IMR-90 (cell line): Measurements from ENCODE around the gene FKBP11. TPM values are rescaled to one million over a fixed set of nuclear protein-coding genes. Genes with fewer than 3 reads are reported as not detected.

ENCODE experiments used
- ATAC-seq: fragments of 200-7000 bp; cut with Tn5 transposase; 2 replicates; pipeline ENCODE4 v1.9.1; 2020; ENCODE audit warnings: low read depth, mild to moderate bottlenecking, moderate library complexity
- BruUV-seq: library from RNA; stranded (reverse); fragments of 400-500 nt; replicated peaks from 2 replicates; lab custom pipeline; 2021; lab: Mats Ljungman, UMichigan
- CTCF ChIA-PET: fragments of 300-600 bp; formaldehyde crosslinking; extraction: SDS; loops from one replicate; lab custom pipeline; 2021; ENCODE audit warnings: antibody characterized with exemption; lab: Yijun Ruan, JAX
- POLR2A ChIA-PET: fragments of 300-600 bp; sonication (Branson Sonifier 250); formaldehyde crosslinking; loops from one replicate; lab custom pipeline; 2022; ENCODE audit warnings: antibody characterized with exemption; ENCODE audit not compliant: unreplicated experiment; lab: Charles Lee
- DNase-seq: peaks from one replicate; pipeline ENCODE4 v3.0.0; 2013
- H2AFZ ChIP-seq: replicated peaks from 2 replicates; pipeline ENCODE3; 2013; ENCODE audit warnings: low read length, mild to moderate bottlenecking; ENCODE audit not compliant: poor library complexity
- H2AK5ac ChIP-seq: 2 replicates; pipeline ENCODE4 v1.6.1; 2013; ENCODE audit warnings: low read depth, low read length, inconsistent platforms
- H2AK9ac ChIP-seq: replicated peaks from 2 replicates; pipeline ENCODE3; 2013; ENCODE audit warnings: mild to moderate bottlenecking, low read depth, low read length, moderate library complexity; ENCODE audit not compliant: poor library complexity
- H2BK120ac ChIP-seq: 2 replicates; pipeline ENCODE4 v1.6.1; 2013; ENCODE audit warnings: low read depth, low read length, inconsistent platforms
- H2BK15ac ChIP-seq: 3 replicates; pipeline ENCODE4 v1.6.1; 2013; ENCODE audit warnings: low read depth, low read length, inconsistent platforms
- H2BK20ac ChIP-seq: 2 replicates; pipeline ENCODE4 v1.6.1; 2013; ENCODE audit warnings: low read depth, mild to moderate bottlenecking, inconsistent platforms, low read length, moderate library complexity
- H2BK5ac ChIP-seq: 2 replicates; pipeline ENCODE4 v1.6.1; 2013; ENCODE audit warnings: mild to moderate bottlenecking, low read depth, low read length, inconsistent platforms; ENCODE audit not compliant: poor library complexity, severe bottlenecking
- H3K14ac ChIP-seq: replicated peaks from 2 replicates; pipeline ENCODE4 v1.6.1; 2013; ENCODE audit warnings: low read depth, low read length, inconsistent platforms
- H3K18ac ChIP-seq: 2 replicates; pipeline ENCODE4 v1.6.1; 2013; ENCODE audit warnings: low read depth, low read length, control low read depth
- H3K23ac ChIP-seq: 2 replicates; pipeline ENCODE4 v1.6.1; 2013; ENCODE audit warnings: low read depth, low read length, inconsistent platforms
- H3K27ac ChIP-seq: 2 replicates; pipeline ENCODE4 v1.5.1; 2013; ENCODE audit warnings: mild to moderate bottlenecking, control low read depth, low read length; ENCODE audit not compliant: insufficient read depth
- H3K27me3 ChIP-seq: 2 replicates; pipeline ENCODE4 v1.6.1; 2013; ENCODE audit warnings: low read length; ENCODE audit not compliant: control insufficient read depth, insufficient read depth
- H3K36me3 ChIP-seq: 2 replicates; pipeline ENCODE4 v1.6.1; 2013; ENCODE audit warnings: low read length, mixed read lengths; ENCODE audit not compliant: control insufficient read depth, insufficient read depth
- H3K4ac ChIP-seq: 2 replicates; pipeline ENCODE4 v1.6.1; 2013; ENCODE audit warnings: low read depth, low read length, inconsistent platforms
- H3K4me1 ChIP-seq: 2 replicates; pipeline ENCODE4 v1.6.1; 2013; ENCODE audit warnings: low read length, mixed read lengths; ENCODE audit not compliant: control insufficient read depth, insufficient read depth
- H3K4me2 ChIP-seq: 2 replicates; pipeline ENCODE4 v1.6.1; 2013; ENCODE audit warnings: low read depth, mild to moderate bottlenecking, control low read depth, low read length, moderate library complexity
- H3K4me3 ChIP-seq: 2 replicates; pipeline ENCODE4 v1.5.1; 2013; ENCODE audit warnings: low read depth, mild to moderate bottlenecking, control low read depth, low read length, moderate library complexity; ENCODE audit not compliant: insufficient read depth
- H3K56ac ChIP-seq: 2 replicates; pipeline ENCODE4 v1.6.1; 2013; ENCODE audit warnings: low read length, inconsistent platforms; ENCODE audit not compliant: insufficient read depth; ENCODE audit errors: extremely low read depth
- H3K79me1 ChIP-seq, 2 experiments: 2 replicates each; pipeline ENCODE4 v1.6.1; 2013; ENCODE audit warnings: low read length in 2 of 2, inconsistent platforms in 1 of 2, low read depth in 1 of 2
- H3K9ac ChIP-seq: 2 replicates; pipeline ENCODE4 v1.6.1; 2013; ENCODE audit warnings: low read depth, low read length, control low read depth
- H3K9me1 ChIP-seq: 2 replicates; pipeline ENCODE4 v1.6.1; 2013; ENCODE audit warnings: low read length, inconsistent platforms; ENCODE audit not compliant: insufficient read depth
- H3K9me3 ChIP-seq: 2 replicates; pipeline ENCODE4 v1.6.1; 2013; ENCODE audit warnings: low read length; ENCODE audit not compliant: control insufficient read depth, insufficient read depth
- H4K20me1 ChIP-seq: 2 replicates; pipeline ENCODE4 v1.6.1; 2013; ENCODE audit warnings: low read length, inconsistent platforms; ENCODE audit not compliant: insufficient read depth
- H4K5ac ChIP-seq: 2 replicates; pipeline ENCODE4 v1.6.1; 2013; ENCODE audit warnings: mild to moderate bottlenecking, low read depth, low read length, control low read depth
- H4K8ac ChIP-seq, 2 experiments: 2 replicates each; pipeline ENCODE4 v1.6.1; 2013; ENCODE audit warnings: low read depth in 2 of 2, low read length in 2 of 2, control low read depth in 1 of 2, inconsistent platforms in 1 of 2
- H4K91ac ChIP-seq: 2 replicates; pipeline ENCODE4 v1.6.1; 2013; ENCODE audit warnings: low read depth, low read length, inconsistent platforms; ENCODE audit not compliant: insufficient read depth
- BHLHE40 ChIP-seq: fragments of 150-350 bp; IDR thresholded peaks from 2 replicates; pipeline ENCODE4 v1.6.1; 2016; ENCODE audit warnings: mild to moderate bottlenecking, low read depth, low read length
- CEBPB ChIP-seq: IDR thresholded peaks from 2 replicates; pipeline ENCODE4 v1.6.1; 2012; ENCODE audit warnings: low read depth, low read length, improper control_type of control experiment
- CHD1 ChIP-seq: IDR thresholded peaks from 2 replicates; pipeline ENCODE4 v1.6.1; 2012; ENCODE audit warnings: low read depth, low read length, improper control_type of control experiment
- MAZ ChIP-seq: IDR thresholded peaks from 2 replicates; pipeline ENCODE4 v1.6.1; 2012; ENCODE audit warnings: low read depth, mild to moderate bottlenecking, low read length, improper control_type of control experiment, moderate library complexity, borderline replicate concordance
- RAD21 ChIP-seq: IDR thresholded peaks from 2 replicates; pipeline ENCODE4 v1.6.1; 2012; ENCODE audit warnings: low read length, improper control_type of control experiment
- SMC3 ChIP-seq: fragments of 150-350 bp; IDR thresholded peaks from 2 replicates; pipeline ENCODE4 v1.6.1; 2016; ENCODE audit warnings: low read depth, mild to moderate bottlenecking, antibody characterized with exemption, low read length, moderate library complexity
- dilution Hi-C: fragments of 300-500 bp; cut with HindIII; formaldehyde crosslinking; loops from one replicate; pipeline ENCODE4 v1.14.3; 2018; ENCODE audit warnings: low sequenced_read_pairs; ENCODE audit not compliant: unreplicated experiment
- in situ Hi-C: fragments of 300-500 bp; cut with MboI; formaldehyde crosslinking; loops from 3 replicates; pipeline ENCODE4 v1.14.3; 2019; ENCODE audit warnings: low sequenced_read_pairs, inconsistent platforms, mixed read lengths
- intact Hi-C: fragments of 100-400 bp; cut with micrococcal nuclease; formaldehyde crosslinking; loops from 2 replicates; pipeline ENCODE4 v1.10.0; 2022
- polyA plus RNA-seq, 3 experiments: library from polyadenylated mRNA; depleted of rRNA; stranded (reverse); fragments of >200 nt; gene quantifications; 2 replicates each; pipeline ENCODE4 v1.2.3, GENCODE V29; 2012; ENCODE audit warnings: low replicate concordance in 1 of 3
- total RNA-seq: library from RNA; depleted of rRNA; stranded (reverse); fragments of >200 nt; gene quantifications from 2 replicates; pipeline ENCODE4 v1.2.3, GENCODE V29; 2012
- TF ChIP-seq, protein P1 (sequence below): conservative IDR thresholded peaks from 2 replicates; pipeline ENCODE4 v1.5.1; 2012; ENCODE audit warnings: mild to moderate bottlenecking, low read depth, low read length, improper control_type of control experiment

FKBP11 gene
- total and polyA plus RNA-seq, 2 of the 4 experiments (the other 2 are of a cell fraction), result 5.0 to 40.0 TPM

DNA sequence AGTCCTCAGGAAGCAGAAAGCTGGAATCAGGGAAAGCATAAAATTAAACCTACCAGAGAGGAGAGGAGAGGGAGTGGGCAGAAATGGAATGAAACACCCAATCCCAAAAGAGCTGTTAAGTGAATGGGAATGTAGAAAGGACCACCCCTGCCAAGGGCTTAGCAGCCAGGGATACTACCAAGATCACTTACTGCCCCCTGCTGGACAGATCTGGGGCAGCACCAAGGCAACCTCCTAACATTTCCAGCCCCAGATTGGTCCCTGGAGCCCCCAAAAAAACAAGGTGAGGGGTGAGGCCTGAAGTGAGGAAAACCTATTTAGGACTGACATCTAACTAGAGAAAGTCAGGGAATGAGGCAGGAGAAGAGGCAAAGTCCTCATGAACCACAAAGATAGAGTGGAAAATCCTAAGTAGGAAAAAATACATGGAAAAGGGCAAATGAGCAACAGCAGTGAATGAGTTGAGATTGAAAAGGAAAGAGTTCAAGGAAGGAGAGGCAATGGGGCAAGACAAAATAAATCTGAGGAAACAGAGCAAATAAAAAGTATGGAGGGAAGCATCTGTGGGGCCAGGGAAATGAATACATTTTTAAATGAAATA, 11.2 kb upstream of the FKBP11 start:
- no peak overlapping the region for H3K9ac ChIP-seq
- in situ Hi-C loops, result loop anchor here (5.0 kb wide), 1 partner anchor 84 kb away; the partner anchor contains the start of gene DDX23
- no peak overlapping the region for H3K4ac ChIP-seq
- ChIA-PET POLR2A (no interaction called here), CTCF (interaction anchor here (0.5 to 1.9 kb wide), 8 partner anchors 11 to 83 kb away, joined by 3 to 9 read pairs (median 3); partner anchors contain the start of genes ARF3 and FKBP11)
- H2BK5ac ChIP-seq, result no peak overlapping the region
- no peak overlapping the region for H4K91ac ChIP-seq
- H3K9me3 ChIP-seq, result no peaks in the 10 kb centered on the region
- no peak overlapping the region for H4K5ac ChIP-seq
- H2AFZ ChIP-seq, result no peak overlapping the region
- H3K27ac ChIP-seq, result no peak overlapping the region
- dilution Hi-C loops, result no loop called here
- no peak for TF ChIP-seq CHD1
- TF ChIP-seq RAD21, result peak; percentile 84
- TF ChIP-seq BHLHE40, result no peak
- TF ChIP-seq CEBPB, result no peak
- TF ChIP-seq, protein P1, sequence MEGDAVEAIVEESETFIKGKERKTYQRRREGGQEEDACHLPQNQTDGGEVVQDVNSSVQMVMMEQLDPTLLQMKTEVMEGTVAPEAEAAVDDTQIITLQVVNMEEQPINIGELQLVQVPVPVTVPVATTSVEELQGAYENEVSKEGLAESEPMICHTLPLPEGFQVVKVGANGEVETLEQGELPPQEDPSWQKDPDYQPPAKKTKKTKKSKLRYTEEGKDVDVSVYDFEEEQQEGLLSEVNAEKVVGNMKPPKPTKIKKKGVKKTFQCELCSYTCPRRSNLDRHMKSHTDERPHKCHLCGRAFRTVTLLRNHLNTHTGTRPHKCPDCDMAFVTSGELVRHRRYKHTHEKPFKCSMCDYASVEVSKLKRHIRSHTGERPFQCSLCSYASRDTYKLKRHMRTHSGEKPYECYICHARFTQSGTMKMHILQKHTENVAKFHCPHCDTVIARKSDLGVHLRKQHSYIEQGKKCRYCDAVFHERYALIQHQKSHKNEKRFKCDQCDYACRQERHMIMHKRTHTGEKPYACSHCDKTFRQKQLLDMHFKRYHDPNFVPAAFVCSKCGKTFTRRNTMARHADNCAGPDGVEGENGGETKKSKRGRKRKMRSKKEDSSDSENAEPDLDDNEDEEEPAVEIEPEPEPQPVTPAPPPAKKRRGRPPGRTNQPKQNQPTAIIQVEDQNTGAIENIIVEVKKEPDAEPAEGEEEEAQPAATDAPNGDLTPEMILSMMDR, result peak; percentile 90
- TF ChIP-seq SMC3, result peak; percentile 80
- TF ChIP-seq MAZ, result peak; percentile 44; the same call in 1 of the 2 replicates
- no peak overlapping the region for H4K8ac ChIP-seq
- H3K27me3 ChIP-seq, result no peaks in the 10 kb centered on the region
- H3K23ac ChIP-seq, result no peak overlapping the region
- BruUV-seq, result TSS peak; percentile 37
- no peak overlapping the region for H2AK5ac ChIP-seq
- ATAC-seq (peak; percentile 95), DNase-seq (peak; percentile 79)
- H2BK20ac ChIP-seq, result no peak overlapping the region
- no peak overlapping the region for H3K4me3 ChIP-seq
- peaks cover 28 to 73% of the 10 kb centered on the region in 2 experiments; a peak in 3 of 4 replicates for H3K79me1 ChIP-seq
- peaks cover 54% of the 10 kb centered on the region for H4K20me1 ChIP-seq
- no peak overlapping the region for H3K56ac ChIP-seq
- H2AK9ac ChIP-seq, result no peak overlapping the region
- no peak overlapping the region for H2BK15ac ChIP-seq
- intact Hi-C loops, result loop anchor here (1.0 to 2.0 kb wide), 2 partner anchors 46 to 83 kb away; no protein-coding TSS in a partner anchor
- H3K36me3 ChIP-seq, result peaks cover 64% of the 10 kb centered on the region
- H3K9me1 ChIP-seq, result peaks cover 11% of the 10 kb centered on the region; the same call in 1 of the 2 replicates
- H3K18ac ChIP-seq, result no peak overlapping the region
- H3K14ac ChIP-seq, result no peak overlapping the region
- H2BK120ac ChIP-seq, result no peak overlapping the region
- no peak overlapping the region for H3K4me2 ChIP-seq
- no peaks in the 10 kb centered on the region for H3K4me1 ChIP-seq
